ENCODE measurements around the gene TNIK.

DNA sequence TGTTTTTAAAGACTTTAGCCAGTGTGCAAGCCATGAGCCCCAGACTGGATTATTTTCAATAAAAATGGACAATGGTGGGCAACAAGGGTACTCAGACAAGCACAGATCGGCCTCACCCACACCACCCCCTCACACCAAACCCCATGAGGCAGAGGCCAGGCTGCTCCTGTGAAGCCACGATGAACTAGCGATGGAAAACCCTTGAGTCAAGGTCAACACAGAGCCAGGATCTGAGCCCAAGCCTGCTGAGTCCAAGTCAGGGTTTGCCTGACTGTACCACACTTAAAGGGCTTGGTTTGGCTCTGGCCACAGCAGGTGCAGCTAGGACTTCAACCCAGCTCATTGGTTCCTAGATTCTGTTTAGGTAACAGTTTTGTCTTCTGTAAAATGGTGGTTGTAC, 302.2 kb downstream of the TNIK start:
- no peak for TF ChIP-seq POLR2AphosphoS5 (IDR thresholded peaks at IDR 0.05)
- TF ChIP-seq, protein P1, sequence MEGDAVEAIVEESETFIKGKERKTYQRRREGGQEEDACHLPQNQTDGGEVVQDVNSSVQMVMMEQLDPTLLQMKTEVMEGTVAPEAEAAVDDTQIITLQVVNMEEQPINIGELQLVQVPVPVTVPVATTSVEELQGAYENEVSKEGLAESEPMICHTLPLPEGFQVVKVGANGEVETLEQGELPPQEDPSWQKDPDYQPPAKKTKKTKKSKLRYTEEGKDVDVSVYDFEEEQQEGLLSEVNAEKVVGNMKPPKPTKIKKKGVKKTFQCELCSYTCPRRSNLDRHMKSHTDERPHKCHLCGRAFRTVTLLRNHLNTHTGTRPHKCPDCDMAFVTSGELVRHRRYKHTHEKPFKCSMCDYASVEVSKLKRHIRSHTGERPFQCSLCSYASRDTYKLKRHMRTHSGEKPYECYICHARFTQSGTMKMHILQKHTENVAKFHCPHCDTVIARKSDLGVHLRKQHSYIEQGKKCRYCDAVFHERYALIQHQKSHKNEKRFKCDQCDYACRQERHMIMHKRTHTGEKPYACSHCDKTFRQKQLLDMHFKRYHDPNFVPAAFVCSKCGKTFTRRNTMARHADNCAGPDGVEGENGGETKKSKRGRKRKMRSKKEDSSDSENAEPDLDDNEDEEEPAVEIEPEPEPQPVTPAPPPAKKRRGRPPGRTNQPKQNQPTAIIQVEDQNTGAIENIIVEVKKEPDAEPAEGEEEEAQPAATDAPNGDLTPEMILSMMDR (IDR thresholded peaks at IDR 0.05), result no peak

Data from esophagus muscularis mucosa (tissue), 3 donors.